ENCODE data around the gene XRCC3. TPM values are rescaled to one million over a fixed set of nuclear protein-coding genes. Genes with fewer than 3 reads are reported as not detected.

XRCC3 gene
- total RNA-seq, 2 donors from 2014 or later = 39.2 to 42.6 TPM

DNA sequence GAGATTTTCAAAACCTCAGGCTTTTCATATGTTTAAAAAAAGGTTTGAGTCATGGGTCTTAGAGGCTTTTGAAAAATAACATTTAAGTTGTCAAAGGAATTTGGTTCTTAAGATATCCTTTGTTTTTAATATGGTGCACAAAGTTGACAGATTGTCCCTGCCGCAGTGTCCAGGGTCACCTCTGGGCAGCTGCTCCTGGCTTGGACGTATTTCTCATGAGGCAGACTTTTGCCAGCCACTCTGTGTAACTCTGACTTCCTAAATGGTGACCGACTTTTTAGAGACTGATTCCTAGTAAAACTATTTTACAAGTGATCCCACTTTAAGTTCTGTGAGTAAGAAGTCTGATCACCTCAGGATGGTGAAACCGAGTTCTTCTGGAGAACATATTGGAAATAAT lies 27.5 kb downstream of the XRCC3 start:
- H3K27ac ChIP-seq (ENCODE audit: low read depth, low read length) = no peak overlapping the region
- Mint-ChIP-seq H3K4me3 (no peak overlapping the region), H3K36me3 (ENCODE audit: low read depth) (peaks cover 58% of the 10 kb centered on the region), H3K9me3 (no peaks in the 10 kb centered on the region), H3K4me1 (no peaks in the 10 kb centered on the region), H3K27me3 (ENCODE audit: insufficient read depth) (no peaks in the 10 kb centered on the region), H3K27ac (no peak overlapping the region)
- 93 to 97% methylated on average over 4 of the region's 4 CpGs for WGBS, 2 experiments (ENCODE audit: insufficient coverage in 1 of 2, insufficient read length in 1 of 2)
- no peaks in the 10 kb centered on the region for H3K27me3 ChIP-seq (ENCODE audit: control insufficient read depth, insufficient read depth, low read length, poor library complexity, severe bottlenecking)
- H3K4me1 ChIP-seq (ENCODE audit: control insufficient read depth, insufficient read depth, low read length) = no peaks in the 10 kb centered on the region
- no peak for DNase-seq
- TF ChIP-seq, protein P1, sequence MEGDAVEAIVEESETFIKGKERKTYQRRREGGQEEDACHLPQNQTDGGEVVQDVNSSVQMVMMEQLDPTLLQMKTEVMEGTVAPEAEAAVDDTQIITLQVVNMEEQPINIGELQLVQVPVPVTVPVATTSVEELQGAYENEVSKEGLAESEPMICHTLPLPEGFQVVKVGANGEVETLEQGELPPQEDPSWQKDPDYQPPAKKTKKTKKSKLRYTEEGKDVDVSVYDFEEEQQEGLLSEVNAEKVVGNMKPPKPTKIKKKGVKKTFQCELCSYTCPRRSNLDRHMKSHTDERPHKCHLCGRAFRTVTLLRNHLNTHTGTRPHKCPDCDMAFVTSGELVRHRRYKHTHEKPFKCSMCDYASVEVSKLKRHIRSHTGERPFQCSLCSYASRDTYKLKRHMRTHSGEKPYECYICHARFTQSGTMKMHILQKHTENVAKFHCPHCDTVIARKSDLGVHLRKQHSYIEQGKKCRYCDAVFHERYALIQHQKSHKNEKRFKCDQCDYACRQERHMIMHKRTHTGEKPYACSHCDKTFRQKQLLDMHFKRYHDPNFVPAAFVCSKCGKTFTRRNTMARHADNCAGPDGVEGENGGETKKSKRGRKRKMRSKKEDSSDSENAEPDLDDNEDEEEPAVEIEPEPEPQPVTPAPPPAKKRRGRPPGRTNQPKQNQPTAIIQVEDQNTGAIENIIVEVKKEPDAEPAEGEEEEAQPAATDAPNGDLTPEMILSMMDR (conservative IDR thresholded peaks at IDR 0.05) = no peak
- no peak overlapping the region for H3K4me3 ChIP-seq (ENCODE audit: low read length)
- H3K36me3 ChIP-seq (ENCODE audit: control insufficient read depth, insufficient read depth, low read length) = peaks cover 89% of the 10 kb centered on the region
- H3K9me3 ChIP-seq (ENCODE audit: control insufficient read depth, low read length) = no peaks in the 10 kb centered on the region
- no peak overlapping the region for H3K9ac ChIP-seq (ENCODE audit: extremely low read depth, low read length, poor library complexity, severe bottlenecking)

GRCh38 chr14:103686831-103687485 lies 28.3 kb downstream of the XRCC3 start:
- Histone ChIP-seq H3K36me3 (ENCODE audit: control insufficient read depth, insufficient read depth, low read length) (peaks cover 84% of the 10 kb centered on the region), H3K27me3 (ENCODE audit: control insufficient read depth, insufficient read depth, low read length, poor library complexity, severe bottlenecking) (no peaks in the 10 kb centered on the region), H3K27ac (ENCODE audit: low read depth, low read length) (no peak overlapping the region), H3K4me1 (ENCODE audit: control insufficient read depth, insufficient read depth, low read length) (no peaks in the 10 kb centered on the region), H3K9me3 (ENCODE audit: control insufficient read depth, low read length) (no peaks in the 10 kb centered on the region), H3K4me3 (ENCODE audit: low read length) (no peak overlapping the region), H3K9ac (ENCODE audit: extremely low read depth, low read length, poor library complexity, severe bottlenecking) (no peak overlapping the region)
- Mint-ChIP-seq H3K4me3 (no peak overlapping the region), H3K36me3 (ENCODE audit: low read depth) (peaks cover 58% of the 10 kb centered on the region), H3K4me1 (no peaks in the 10 kb centered on the region), H3K27ac (no peak overlapping the region), H3K27me3 (ENCODE audit: insufficient read depth) (no peaks in the 10 kb centered on the region), H3K9me3 (no peaks in the 10 kb centered on the region)
- WGBS, 2 experiments (ENCODE audit: insufficient coverage in 1 of 2, insufficient read length in 1 of 2) = 97 to 98% methylated on average over 19 of the region's 19 CpGs
- TF ChIP-seq, protein P1 (conservative IDR thresholded peaks at IDR 0.05) = no peak
- DNase-seq = no peak

- no peaks in the 10 kb centered on the region for H3K4me1 ChIP-seq (ENCODE audit: control insufficient read depth, insufficient read depth, low read length)
- H3K27me3 ChIP-seq (ENCODE audit: control insufficient read depth, insufficient read depth, low read length, poor library complexity, severe bottlenecking) = no peaks in the 10 kb centered on the region
- TF ChIP-seq, protein P1 (conservative IDR thresholded peaks at IDR 0.05) = no peak
- no peak for DNase-seq
- 94 to 96% methylated on average over 8 to 23 of the region's 23 CpGs for WGBS, 2 experiments (ENCODE audit: insufficient coverage in 1 of 2, insufficient read length in 1 of 2)
- no peaks in the 10 kb centered on the region for H3K9me3 Mint-ChIP-seq
- H3K4me1 Mint-ChIP-seq = no peaks in the 10 kb centered on the region
- peaks cover 70% of the 10 kb centered on the region for H3K36me3 Mint-ChIP-seq (ENCODE audit: low read depth)
- H3K9me3 ChIP-seq (ENCODE audit: control insufficient read depth, low read length) = no peaks in the 10 kb centered on the region
- peaks cover 91% of the 10 kb centered on the region for H3K36me3 ChIP-seq (ENCODE audit: control insufficient read depth, insufficient read depth, low read length)
- no peak overlapping the region for H3K4me3 Mint-ChIP-seq
- no peak overlapping the region for H3K27ac Mint-ChIP-seq
- no peak overlapping the region for H3K9ac ChIP-seq (ENCODE audit: extremely low read depth, low read length, poor library complexity, severe bottlenecking)
- no peaks in the 10 kb centered on the region for H3K27me3 Mint-ChIP-seq (ENCODE audit: insufficient read depth)
- no peak overlapping the region for H3K4me3 ChIP-seq (ENCODE audit: low read length)
- no peak overlapping the region for H3K27ac ChIP-seq (ENCODE audit: low read depth, low read length)
These were observed 29.7 kb downstream of the XRCC3 start for GRCh38 chr14:103685276-103686211.
